Sigmoid colon (tissue), 7 donors: ENCODE results near the gene BOLA2B. TPM values are rescaled to one million over a fixed set of nuclear protein-coding genes. Genes with fewer than 3 reads are reported as not detected.
"Not testable (repeated sequence)": the region's sequence is repeated elsewhere in the genome, so short reads cannot be mapped to it uniquely, and the experiment has no call there.

Source experiments
- DNase-seq: peaks from one replicate; pipeline ENCODE4 v3.0.0-alpha.2; 2019
- H3K27ac ChIP-seq, 4 donors: fragments of 200-600 bp; sonication (generic); one replicate each; pipeline ENCODE4 v1.5.1; 2016 to 2019; ENCODE audit warnings: mild to moderate bottlenecking in 1 of 4
- H3K27me3 ChIP-seq, 3 donors: fragments of 200-600 bp; sonication (generic); one replicate each; pipeline ENCODE4 v1.5.1; 2019; ENCODE audit warnings: mild to moderate bottlenecking in 1 of 3
- H3K36me3 ChIP-seq, 4 donors: fragments of 200-600 bp; sonication (generic); one replicate each; pipeline ENCODE4 v1.5.1; 2016 to 2019
- H3K4me1 ChIP-seq, 4 donors: fragments of 200-600 bp; sonication (generic); one replicate each; pipeline ENCODE4 v1.5.1; 2017 to 2019
- H3K4me3 ChIP-seq, 4 donors: fragments of 200-600 bp; sonication (generic); one replicate each; pipeline ENCODE4 v1.5.1; 2017 to 2019; ENCODE audit warnings: mild to moderate bottlenecking in 2 of 4, moderate library complexity in 1 of 4
- H3K9me3 ChIP-seq, 4 donors: fragments of 200-600 bp in 3 of 4; sonication (generic) in 3 of 4; one replicate each; pipeline versions ENCODE4 v1.5.1 to v1.6.1; 2013 to 2019
- CTCF ChIP-seq, 4 experiments: fragments of 450-650 bp in 3 of 4; fragments of 200-600 bp in 1 of 4; IDR thresholded peaks; one replicate each; pipeline ENCODE4 v1.5.1; 2016 to 2019; ENCODE audit warnings: antibody characterized with exemption in 4 of 4, mild to moderate bottlenecking in 3 of 4, moderate library complexity in 2 of 4
- EP300 ChIP-seq, 4 donors: sonication (generic); formaldehyde crosslinking; IDR thresholded peaks; one replicate each; pipeline ENCODE4 v1.6.1; 2017; ENCODE audit warnings: antibody characterized with exemption in 4 of 4
- POLR2A ChIP-seq, 2 donors: fragments of 450-650 bp; IDR thresholded peaks; one replicate each; pipeline ENCODE4 v1.6.1; 2016; ENCODE audit warnings: antibody characterized with exemption in 2 of 2, mild to moderate bottlenecking in 2 of 2, moderate library complexity in 2 of 2
- POLR2AphosphoS5 ChIP-seq, 4 donors: sonication (generic); formaldehyde crosslinking; IDR thresholded peaks; one replicate each; pipeline ENCODE4 v1.6.1; 2017; ENCODE audit warnings: antibody characterized with exemption in 4 of 4
- WGBS, 2 donors: extraction: QIAGEN DNeasy Blood & Tissue Kit; methylation state at CpG; one replicate each; pipeline ENCODE4 v1.1.7; 2013; 5-methylcytosine and 5-hydroxymethylcytosine counted together
- intact Hi-C: fragments of 100-400 bp; cut with DNase I; formaldehyde crosslinking; loops from one replicate; pipeline ENCODE4 v1.15.1; 2023
- polyA plus RNA-seq, 3 donors: library from polyadenylated mRNA; stranded (reverse); fragments of 200-250 nt; gene quantifications; one replicate each; pipeline ENCODE4 v1.2.3, GENCODE V29; 2013
- total RNA-seq, 4 donors: library from RNA; depleted of rRNA; stranded (reverse); fragments of >200 nt; gene quantifications; one replicate each; pipeline ENCODE4 v1.1.0, GENCODE V29; 2016
- donor health status: healthy with polysubstance abuse.
- donor health status: Bipolar disorder and iron deficiency.
- donor health status: healthy.

The BOLA2B gene
- total and polyA plus RNA-seq, 7 donors: 35.4 to 509 (median 186) TPM

DNA sequence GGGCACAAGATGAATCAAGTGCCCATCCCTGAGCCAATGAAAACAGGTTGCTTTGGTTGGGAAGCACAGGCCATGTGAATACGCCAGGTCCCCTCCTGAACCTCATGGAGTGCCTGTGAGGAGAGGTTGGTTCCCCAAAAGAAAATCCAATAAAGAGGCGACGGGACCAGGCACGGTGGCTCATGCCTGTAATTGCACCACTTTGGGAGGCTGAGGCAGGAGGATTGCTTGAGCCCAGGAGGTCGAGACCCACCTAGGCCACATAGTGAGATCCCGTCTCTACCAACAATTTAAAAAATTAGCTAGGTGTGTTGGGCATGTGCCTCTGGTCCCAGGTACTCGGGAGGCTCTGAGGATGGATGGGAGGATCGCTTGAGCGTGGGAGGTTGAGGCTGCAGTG lies 13.5 kb downstream of the BOLA2B start:
- no peak for TF ChIP-seq POLR2AphosphoS5 (IDR thresholded peaks at IDR 0.05)
- TF ChIP-seq POLR2A (IDR thresholded peaks at IDR 0.05): no peak
- H3K4me1 ChIP-seq: peaks cover 0 to 17% (median 15%) of the 10 kb centered on the region in 4 donors
- DNase-seq: no peak
- intact Hi-C loops: no loop called here
- no peaks in the 10 kb centered on the region for H3K9me3 ChIP-seq
- H3K27ac ChIP-seq: no peak overlapping the region
- H3K36me3 ChIP-seq: no peaks in the 10 kb centered on the region
- 93 to 97% methylated on average over 9 of the region's 9 CpGs for WGBS, 2 donors
- H3K27me3 ChIP-seq: no peaks in the 10 kb centered on the region
- no peak overlapping the region for H3K4me3 ChIP-seq

- no peaks in the 10 kb centered on the region for H3K27me3 ChIP-seq
- 95 to 96% methylated on average over 4 of the region's 4 CpGs for WGBS, 2 donors
- H3K36me3 ChIP-seq: no peaks in the 10 kb centered on the region
- no peak overlapping the region for H3K4me3 ChIP-seq
- no peak for DNase-seq
- TF ChIP-seq POLR2A (IDR thresholded peaks at IDR 0.05) (no peak), EP300 (IDR thresholded peaks at IDR 0.05) (no peak), POLR2AphosphoS5 (IDR thresholded peaks at IDR 0.05) (no peak), CTCF (IDR thresholded peaks at IDR 0.05) (no peak)
- no peaks in the 10 kb centered on the region for H3K9me3 ChIP-seq
- H3K4me1 ChIP-seq: peaks cover 0 to 15% (median 13%) of the 10 kb centered on the region in 4 donors
- intact Hi-C loops: no loop called here
- H3K27ac ChIP-seq: no peak overlapping the region
Measured at GRCh38 chr16:30179195-30179594, 14.3 kb downstream of the BOLA2B start.

GRCh38 chr16:30176876-30177275 lies 16.6 kb downstream of the BOLA2B start:
- H3K36me3 ChIP-seq, H3K4me3 ChIP-seq, DNase-seq, H3K9me3 ChIP-seq, H3K4me1 ChIP-seq, H3K27ac ChIP-seq, intact Hi-C loops, H3K27me3 ChIP-seq: not testable (repeated sequence)
- 80 to 87% methylated on average over 6 of the region's 6 CpGs for WGBS, 2 donors

DNA sequence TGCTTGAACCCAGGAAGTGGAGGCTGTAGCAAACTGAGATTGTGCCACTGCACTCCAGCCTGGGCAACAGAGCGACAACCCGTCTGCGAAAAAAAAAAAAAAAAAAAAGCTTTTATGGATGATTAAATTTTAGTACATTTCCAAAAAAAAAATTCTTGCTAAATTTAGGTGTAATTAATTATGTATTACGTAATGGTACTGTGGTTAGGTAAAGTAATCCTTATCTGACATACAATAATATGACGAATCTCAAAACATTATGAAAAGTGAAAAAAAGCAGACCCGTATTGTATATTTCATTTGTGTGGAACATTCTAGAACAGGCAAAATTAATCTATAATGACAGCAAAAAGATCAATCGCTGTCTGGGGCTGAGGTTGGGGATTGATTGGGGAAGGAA lies 20.4 kb downstream of the BOLA2B start:
- TF ChIP-seq POLR2AphosphoS5 (IDR thresholded peaks at IDR 0.05) (no peak), CTCF (IDR thresholded peaks at IDR 0.05) (no peak), POLR2A (IDR thresholded peaks at IDR 0.05) (no peak), EP300 (IDR thresholded peaks at IDR 0.05) (no peak)
- DNase-seq: no peak
- 92 to 95% methylated on average over 7 of the region's 7 CpGs for WGBS, 2 donors
- no peaks in the 10 kb centered on the region for H3K27me3 ChIP-seq
- H3K4me3 ChIP-seq: no peak overlapping the region
- no peak overlapping the region for H3K27ac ChIP-seq
- intact Hi-C loops: no loop called here
- H3K4me1 ChIP-seq: no peaks in the 10 kb centered on the region
- H3K9me3 ChIP-seq: no peaks in the 10 kb centered on the region
- no peaks in the 10 kb centered on the region for H3K36me3 ChIP-seq

DNA sequence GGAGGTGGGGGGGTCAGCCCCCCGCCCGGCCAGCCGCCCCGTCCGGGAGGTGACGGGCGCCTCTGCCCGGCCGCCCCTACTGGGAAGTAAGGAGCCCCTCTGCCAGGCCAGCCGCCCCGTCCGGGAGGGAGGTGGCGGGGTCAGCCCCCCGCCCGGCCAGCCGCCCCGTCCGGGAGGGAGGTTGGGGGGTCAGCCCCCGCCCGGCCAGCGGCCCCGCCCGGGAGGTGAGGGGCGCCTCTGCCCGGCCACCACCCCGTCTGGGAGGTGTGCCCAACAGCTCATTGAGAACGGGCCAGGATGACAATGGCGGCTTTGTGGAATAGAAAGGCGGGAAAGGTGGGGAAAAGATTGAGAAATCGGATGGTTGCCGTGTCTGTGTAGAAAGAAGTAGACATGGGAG lies 23.3 kb downstream of the BOLA2B start:
- 77 to 83% methylated on average over 25 of the region's 31 CpGs for WGBS, 2 donors
- not testable (repeated sequence) for H3K36me3 ChIP-seq

GRCh38 chr16:30169416-30169815 lies 24.1 kb downstream of the BOLA2B start:
- H3K4me3 ChIP-seq, intact Hi-C loops, H3K36me3 ChIP-seq, H3K27ac ChIP-seq, H3K4me1 ChIP-seq, H3K27me3 ChIP-seq, DNase-seq, H3K9me3 ChIP-seq: not testable (repeated sequence)
- 93 to 95% methylated on average over 38 of the region's 38 CpGs for WGBS, 2 donors

More for the DNA sequence above, 23.3 kb downstream of the BOLA2B start:
- H3K4me1 ChIP-seq, H3K27ac ChIP-seq, H3K9me3 ChIP-seq, intact Hi-C loops, H3K27me3 ChIP-seq, DNase-seq, H3K4me3 ChIP-seq: not testable (repeated sequence)

GRCh38 chr16:30168746-30169145 lies 24.7 kb downstream of the BOLA2B start:
- H3K4me3 ChIP-seq, DNase-seq, H3K9me3 ChIP-seq, H3K27me3 ChIP-seq, intact Hi-C loops, H3K4me1 ChIP-seq, H3K36me3 ChIP-seq, H3K27ac ChIP-seq: not testable (repeated sequence)
- WGBS, 2 donors: 78 to 80% methylated on average over 19 of the region's 29 CpGs
